ENCODE measurements around the gene PLPPR4.
A peak's percentile ranks its signal among the peaks of the same experiment; 100 is the strongest.
"Not testable (repeated sequence)": the region's sequence is repeated elsewhere in the genome, so short reads cannot be mapped to it uniquely, and the experiment has no call there.

PLPPR4 gene

DNA sequence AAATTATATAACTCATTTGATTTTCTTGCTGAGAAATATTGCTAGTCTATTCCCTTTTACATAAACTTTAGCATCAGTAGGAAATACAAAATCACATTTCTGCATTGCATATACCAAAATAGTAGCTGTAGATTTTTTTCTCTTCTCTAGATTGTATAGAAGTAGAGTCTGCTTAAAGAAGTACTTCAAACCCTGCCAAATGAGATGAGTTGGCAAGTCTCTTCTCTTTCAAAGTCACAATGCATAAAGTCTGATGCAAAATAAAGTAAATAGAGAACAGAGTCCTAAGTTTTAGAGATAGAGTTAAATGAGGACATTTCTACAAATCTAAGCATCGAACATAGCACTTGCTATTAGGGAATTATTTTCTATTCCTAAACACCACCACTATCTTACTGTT, 6.4 kb downstream of the PLPPR4 start:
- DNase-seq = no peak

DNA sequence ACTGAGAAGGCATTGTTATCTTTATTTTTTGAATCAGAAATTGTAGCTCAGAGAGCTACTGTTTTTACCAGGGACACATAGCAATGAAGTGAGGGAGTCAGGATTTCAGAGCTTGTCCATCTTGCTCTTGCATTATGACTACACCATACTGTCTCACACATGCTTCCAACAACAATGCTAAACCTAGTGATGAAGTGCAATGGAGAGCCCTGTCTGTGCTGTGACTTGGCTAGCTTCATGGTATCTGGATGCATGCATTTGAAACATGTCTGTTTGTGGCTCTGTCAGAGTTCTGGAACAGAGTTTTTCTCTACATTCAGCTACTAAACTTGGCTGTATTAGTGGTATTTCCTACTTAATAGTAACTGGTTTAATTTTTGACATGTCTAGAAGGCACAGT, 7.0 kb downstream of the PLPPR4 start:
- DNase-seq = no peak

- no peak for DNase-seq
Observed at GRCh38 chr1:99277066-99277465, 12.8 kb downstream of the PLPPR4 start.

GRCh38 chr1:99279525-99279924, 15.2 kb downstream of the PLPPR4 start:
- DNase-seq = peak; percentile 33

GRCh38 chr1:99281105-99281504, 16.8 kb downstream of the PLPPR4 start:
- no peak for DNase-seq

DNA sequence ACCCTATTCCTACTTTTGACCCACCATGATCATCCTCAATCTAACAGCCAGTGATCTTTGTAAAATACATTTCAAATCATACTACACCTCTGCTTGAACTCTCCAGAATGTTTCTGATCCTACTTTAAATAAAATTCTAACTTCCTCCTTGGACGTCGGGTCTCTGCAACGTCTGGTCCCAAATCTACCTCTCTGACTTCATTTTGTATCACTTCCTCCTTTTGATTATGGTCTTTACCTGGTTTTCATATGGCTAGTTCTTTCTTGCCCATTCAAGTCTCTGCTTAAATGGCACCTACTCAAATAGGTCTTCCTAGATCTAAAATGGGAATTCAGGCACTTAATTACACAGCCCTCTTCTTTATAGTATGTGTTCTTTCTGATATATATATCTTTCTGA, 18.2 kb downstream of the PLPPR4 start:
- DNase-seq = no peak

- DNase-seq = not testable (repeated sequence)
Observed at GRCh38 chr1:99283521-99283920, 19.2 kb downstream of the PLPPR4 start.

DNA sequence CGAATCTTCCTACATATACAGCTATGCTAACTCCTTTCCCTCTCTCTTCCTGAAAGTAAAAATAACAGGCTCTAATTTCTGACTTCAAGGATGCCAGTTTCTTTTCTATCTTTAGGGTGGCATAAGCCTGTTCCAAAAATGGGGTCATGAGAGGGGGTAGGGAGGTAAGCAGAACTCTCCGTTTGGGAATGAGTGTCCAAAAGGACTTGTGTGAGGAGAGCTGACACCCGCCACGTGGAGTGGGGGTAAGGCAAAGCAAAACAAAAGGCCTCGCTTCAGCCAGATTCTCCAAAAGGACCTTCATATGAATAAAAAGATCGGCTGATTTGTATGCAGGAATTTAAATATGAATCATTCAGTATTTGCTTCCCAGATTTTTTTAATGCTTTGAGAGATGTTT, 28.6 kb downstream of the PLPPR4 start:
- no peak for DNase-seq

GRCh38 chr1:99297923-99298322, 33.6 kb downstream of the PLPPR4 start:
- DNase-seq = no peak

DNA sequence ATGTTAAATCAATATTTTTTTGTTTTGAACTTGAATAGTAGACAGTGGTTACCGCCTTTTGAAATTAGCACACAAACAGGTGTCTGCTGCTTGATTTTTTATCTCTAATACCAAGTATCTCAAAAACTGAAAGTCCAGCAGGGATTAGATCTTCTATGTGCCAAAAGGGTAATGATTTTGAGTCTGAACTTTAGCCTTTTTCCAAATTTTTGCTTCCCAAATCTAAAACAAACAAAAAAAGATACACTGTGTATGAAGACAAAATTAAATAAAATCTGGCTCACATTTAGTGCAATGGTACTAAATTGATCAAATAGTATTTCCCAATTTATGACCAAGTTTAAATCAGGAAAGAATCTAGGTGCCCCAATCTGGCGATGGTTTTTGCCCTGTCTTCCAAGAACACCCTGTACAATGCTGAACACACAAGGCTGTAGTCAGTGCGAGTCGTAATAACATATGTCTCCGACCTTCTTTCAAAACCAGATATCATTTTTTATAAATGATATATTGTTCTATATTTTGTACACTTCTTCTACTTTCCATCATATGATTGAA, 40.5 kb downstream of the PLPPR4 start:
- DNase-seq = no peak

DNA sequence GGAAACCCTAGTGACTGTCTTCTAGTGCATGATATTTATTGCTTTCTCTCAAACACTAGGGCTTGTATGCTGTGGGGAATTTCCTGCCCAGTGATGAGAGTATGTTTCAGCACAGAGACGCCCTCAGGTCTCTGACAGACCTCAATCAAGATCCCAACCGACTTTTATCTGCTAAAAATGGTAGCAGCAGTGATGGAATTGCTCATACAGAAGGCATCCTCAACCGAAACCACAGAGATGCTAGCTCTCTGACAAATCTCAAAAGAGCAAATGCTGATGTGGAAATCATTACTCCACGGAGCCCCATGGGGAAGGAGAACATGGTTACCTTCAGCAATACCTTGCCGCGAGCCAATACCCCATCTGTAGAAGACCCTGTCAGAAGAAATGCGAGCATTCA, 41.3 kb downstream of the PLPPR4 start:
- no peak for DNase-seq

DNA sequence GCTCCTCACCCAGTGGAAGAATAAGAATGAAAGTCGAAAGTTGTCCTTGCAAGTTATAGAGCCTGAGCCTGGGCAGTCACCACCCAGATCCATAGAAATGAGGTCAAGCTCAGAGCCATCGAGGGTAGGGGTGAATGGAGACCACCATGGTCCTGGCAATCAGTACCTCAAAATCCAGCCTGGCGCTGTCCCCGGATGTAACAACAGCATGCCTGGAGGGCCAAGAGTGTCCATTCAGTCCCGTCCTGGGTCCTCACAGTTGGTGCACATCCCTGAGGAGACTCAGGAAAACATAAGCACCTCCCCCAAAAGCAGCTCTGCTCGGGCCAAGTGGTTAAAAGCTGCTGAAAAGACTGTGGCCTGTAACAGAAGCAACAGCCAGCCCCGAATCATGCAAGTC, 41.8 kb downstream of the PLPPR4 start:
- DNase-seq = no peak

- no peak for DNase-seq
Observed at GRCh38 chr1:99306644-99307043, 42.4 kb downstream of the PLPPR4 start.

DNA sequence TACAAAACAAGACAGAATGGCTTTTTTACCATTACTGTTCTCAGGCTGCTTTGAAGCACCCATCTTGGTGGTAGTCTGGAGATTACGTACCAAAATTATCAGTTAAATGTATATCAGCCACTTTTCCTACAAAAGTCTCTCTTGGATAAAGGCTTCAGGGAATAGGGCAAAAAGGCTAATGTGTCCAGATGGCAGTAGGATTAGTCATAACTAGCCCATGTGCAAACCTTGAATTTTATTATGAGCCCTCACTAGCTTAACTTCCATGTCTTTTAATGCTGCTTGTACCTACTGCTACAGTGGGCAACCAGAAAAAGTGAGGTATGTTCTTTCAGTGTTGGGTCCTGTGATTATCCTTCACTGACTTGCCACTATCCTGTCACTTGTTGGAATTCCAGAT, 51.0 kb downstream of the PLPPR4 start:
- no peak for DNase-seq

DNA sequence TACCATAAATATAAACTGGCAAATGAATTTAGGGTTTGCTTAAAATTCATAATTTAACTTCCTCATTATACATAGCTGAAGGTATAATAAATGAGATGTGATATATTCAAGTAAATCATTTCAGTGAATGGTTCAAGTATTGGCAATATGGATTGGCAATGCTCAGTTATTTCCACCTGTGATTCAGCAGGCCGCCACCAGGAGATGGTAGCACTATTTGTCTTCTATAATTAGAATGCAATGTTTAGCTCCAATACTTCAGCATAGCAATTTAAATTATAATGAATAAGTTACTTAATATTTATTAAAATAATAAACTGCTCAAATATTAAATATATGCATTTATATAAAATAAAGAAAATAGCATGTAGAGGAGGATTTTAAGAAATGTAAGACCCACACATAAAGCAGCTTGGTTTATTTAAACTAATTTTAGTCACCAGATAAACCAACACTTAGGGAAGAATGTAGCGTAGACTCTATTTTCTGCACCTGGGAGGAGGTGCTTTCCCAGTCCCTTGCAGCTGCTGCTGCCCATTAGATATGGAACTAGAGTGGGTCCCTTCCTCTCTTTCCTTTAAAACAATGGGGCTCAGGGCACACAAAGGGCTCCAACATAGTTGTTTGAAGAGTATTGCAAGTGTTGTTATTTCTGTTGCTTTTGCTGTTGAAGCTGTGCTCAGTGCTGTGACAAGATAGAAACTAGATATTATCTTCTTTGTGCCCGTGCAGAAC, 62.1 kb downstream of the PLPPR4 start:
- DNase-seq = no peak

GRCh38 chr1:99327357-99327756, 63.1 kb downstream of the PLPPR4 start:
- DNase-seq = no peak

- no peak for DNase-seq
Observed at GRCh38 chr1:99328171-99328570, 63.9 kb downstream of the PLPPR4 start.

DNA sequence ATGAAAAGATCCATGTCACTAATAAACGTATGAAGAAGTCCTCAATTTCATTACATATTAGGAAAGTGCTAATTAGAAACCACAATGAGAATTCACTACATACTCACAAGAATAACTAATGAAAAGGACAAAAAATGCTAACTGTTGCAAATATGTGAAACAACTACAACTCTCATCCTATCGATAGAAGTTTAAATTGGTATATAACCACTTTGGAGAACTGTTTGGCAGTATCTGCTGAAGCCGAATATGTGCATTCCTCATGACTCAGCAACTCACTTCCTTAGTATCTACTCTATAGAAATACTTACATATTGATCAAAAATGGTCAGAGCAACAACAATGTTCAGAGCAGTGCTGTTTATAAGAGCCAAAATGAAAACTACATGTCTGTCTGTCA, 66.8 kb downstream of the PLPPR4 start:
- DNase-seq = no peak

GRCh38 chr1:99331636-99332035, 67.3 kb downstream of the PLPPR4 start:
- DNase-seq = no peak

- no peak for DNase-seq
Observed at GRCh38 chr1:99332561-99332960, 68.3 kb downstream of the PLPPR4 start.

DNA sequence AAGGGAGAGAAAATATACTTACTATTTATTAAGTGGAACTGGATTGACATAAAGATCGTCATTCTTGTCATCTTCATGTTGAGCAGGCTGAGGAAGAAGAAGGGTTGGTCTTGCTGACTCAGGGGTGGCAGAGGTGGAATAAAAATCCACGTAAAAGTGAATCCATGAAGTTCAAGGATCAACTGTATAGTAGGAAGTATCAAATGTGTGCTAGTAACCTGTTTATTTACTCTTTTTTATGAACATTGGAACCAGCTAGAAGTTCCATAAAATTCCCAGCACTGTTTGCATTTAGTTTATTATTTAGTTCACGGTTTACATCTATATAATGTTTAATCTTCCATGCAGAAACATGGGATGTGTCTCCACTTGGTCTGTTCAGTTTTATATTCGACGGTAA, 70.7 kb downstream of the PLPPR4 start:
- DNase-seq = no peak

GRCh38 chr1:99347041-99347684, 82.9 kb downstream of the PLPPR4 start:
- no peak for DNase-seq

GRCh38 chr1:99348397-99349132, 84.3 kb downstream of the PLPPR4 start:
- DNase-seq = no peak

- no peak for DNase-seq
Observed at GRCh38 chr1:99352821-99353220, 88.5 kb downstream of the PLPPR4 start.
